ENCODE data around the gene GARNL3.

GRCh38 chr9:127349483-127350113, 85.0 kb downstream of the GARNL3 start:
- TF ChIP-seq, protein P1, sequence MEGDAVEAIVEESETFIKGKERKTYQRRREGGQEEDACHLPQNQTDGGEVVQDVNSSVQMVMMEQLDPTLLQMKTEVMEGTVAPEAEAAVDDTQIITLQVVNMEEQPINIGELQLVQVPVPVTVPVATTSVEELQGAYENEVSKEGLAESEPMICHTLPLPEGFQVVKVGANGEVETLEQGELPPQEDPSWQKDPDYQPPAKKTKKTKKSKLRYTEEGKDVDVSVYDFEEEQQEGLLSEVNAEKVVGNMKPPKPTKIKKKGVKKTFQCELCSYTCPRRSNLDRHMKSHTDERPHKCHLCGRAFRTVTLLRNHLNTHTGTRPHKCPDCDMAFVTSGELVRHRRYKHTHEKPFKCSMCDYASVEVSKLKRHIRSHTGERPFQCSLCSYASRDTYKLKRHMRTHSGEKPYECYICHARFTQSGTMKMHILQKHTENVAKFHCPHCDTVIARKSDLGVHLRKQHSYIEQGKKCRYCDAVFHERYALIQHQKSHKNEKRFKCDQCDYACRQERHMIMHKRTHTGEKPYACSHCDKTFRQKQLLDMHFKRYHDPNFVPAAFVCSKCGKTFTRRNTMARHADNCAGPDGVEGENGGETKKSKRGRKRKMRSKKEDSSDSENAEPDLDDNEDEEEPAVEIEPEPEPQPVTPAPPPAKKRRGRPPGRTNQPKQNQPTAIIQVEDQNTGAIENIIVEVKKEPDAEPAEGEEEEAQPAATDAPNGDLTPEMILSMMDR (IDR thresholded peaks at IDR 0.05) = no peak
- no peak for TF ChIP-seq POLR2A (IDR thresholded peaks at IDR 0.05)
